CD1c-positive myeloid dendritic cell (primary cell): Measurements from ENCODE around the gene RBM10.

Experiments used
- DNase-seq: peaks from one replicate; pipeline ENCODE4 v3.0.0-alpha.2; 2016; ENCODE audit errors: extremely low spot score

Gene RBM10

DNA sequence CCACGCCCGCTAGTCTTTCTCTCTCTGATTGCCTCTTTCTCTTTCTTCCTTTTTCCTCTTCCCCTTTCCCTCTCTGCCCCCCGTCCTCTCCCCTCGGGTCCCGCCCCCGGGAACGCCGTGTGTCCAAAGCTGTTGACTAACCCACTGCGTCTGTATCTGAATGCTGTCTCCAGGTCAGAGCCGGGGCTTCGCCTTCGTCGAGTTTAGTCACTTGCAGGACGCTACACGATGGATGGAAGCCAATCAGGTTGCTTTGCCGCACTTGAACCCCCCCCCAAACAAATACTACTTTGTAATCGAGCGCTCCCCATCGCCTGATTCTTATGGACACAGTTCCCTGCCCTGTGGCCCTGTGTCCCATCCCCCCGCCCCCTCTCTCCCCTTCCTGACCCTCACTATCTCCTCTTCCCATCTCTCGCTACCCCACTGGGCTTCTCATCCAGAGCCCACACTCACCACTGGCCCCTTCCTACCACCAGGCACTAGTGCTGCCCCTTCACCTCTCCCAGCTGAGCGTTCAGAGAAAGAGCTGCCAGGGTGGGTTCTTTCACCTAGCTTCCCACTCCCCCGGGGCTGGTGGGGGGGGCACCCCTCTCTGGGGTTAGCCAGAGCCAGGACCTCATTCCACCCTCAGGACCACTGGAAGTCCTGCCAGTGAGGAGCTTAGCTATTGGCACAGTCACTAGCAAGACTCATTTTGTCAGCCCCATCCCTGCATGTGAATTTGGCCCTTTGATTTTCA lies 30.0 kb downstream of the RBM10 start:
- DNase-seq, result no peak

GRCh38 chrX:47175588-47175980 lies 30.6 kb downstream of the RBM10 start:
- no peak for DNase-seq

- no peak for DNase-seq
These were observed 31.2 kb downstream of the RBM10 start for GRCh38 chrX:47176101-47176740.

DNA sequence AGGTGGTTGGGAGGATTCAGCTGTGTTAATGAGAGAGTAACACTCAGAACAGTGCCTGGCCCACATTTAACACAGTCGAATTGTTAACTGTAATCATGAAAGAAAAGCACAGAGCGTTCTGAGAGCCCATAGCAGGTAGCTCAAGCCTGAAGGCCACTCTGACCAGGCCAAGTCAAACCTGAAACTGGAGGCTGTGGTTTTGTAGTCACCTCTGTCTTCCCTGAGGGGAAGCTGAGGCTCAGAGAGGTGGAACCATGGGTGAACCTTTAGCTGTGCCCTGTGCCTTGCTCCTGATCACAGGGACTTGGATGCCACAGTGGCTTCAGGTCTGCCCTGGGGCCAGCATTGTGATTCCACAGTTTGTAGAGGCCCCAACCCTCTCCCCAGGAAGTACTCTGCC lies 32.1 kb downstream of the RBM10 start:
- no peak for DNase-seq

DNA sequence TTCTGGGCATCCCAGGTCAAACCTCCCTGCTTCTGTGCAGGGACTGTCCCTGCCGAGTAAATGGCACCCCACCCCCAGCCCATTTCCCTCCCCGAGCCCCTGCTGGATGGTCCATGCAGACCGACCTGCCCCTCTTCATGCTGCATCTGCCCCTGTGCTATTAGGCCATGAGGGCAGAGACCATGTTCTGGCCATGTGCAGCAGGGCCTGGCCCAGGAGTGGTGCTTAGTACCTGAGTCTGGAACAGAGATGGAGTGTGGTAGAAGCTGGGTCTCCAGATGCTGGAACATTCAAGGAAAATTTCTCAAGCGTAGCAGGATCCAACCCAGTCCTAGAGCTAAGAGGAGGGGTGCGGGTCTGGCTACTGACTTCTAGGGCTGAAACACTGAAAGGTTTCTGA lies 33.3 kb downstream of the RBM10 start:
- DNase-seq, result no peak

DNA sequence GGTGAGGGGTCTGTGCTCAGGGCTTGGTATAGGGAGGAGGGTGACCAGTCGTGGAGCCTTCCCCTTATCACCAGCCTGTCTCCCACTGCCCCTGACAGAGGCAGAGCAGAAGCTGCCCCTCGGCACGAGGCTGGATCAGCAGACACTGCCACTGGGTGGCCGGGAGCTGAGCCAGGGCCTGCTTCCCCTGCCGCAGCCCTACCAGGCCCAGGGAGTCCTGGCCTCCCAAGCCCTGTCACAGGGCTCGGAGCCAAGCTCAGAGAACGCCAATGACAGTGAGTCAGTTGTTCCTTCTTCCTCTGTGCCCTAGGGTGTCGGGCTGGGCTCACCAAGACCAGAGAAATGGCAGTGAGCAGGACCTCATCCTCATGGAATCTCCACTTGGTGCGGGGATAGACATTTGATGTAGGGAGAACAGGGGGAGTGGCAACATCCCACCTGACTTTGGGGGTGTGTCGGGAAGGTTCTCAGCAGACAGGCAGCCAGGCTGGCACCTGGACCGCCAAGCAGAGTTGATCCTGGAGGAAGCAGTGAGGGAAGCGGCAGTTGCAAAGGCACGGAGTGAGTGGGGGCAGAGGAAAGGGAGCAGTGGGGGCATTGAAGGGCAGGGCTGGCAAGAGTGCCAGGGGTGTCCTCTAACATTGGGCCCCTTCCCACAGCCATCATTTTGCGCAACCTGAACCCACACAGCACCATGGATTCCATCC lies 34.4 kb downstream of the RBM10 start:
- no peak for DNase-seq

- no peak for DNase-seq
These were observed 34.9 kb downstream of the RBM10 start for GRCh38 chrX:47179928-47180255.

DNA sequence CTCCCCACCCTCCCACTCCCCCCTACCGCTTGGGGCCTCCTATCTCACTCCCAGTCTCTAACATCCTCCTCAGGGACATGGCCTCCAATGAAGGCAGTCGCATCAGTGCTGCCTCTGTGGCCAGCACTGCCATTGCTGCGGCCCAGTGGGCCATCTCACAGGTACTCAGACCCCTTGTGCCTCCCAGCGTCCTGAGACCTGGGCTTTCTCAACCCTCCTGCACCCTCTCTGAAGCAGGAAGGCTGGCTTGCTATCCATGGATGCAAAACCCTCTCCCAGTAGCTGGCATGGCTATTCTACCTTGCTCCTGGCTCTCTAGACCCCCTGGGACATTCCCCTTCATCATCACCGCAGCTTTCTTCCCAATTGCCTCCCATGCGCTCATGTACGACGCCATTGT lies 35.3 kb downstream of the RBM10 start:
- DNase-seq, result no peak

DNA sequence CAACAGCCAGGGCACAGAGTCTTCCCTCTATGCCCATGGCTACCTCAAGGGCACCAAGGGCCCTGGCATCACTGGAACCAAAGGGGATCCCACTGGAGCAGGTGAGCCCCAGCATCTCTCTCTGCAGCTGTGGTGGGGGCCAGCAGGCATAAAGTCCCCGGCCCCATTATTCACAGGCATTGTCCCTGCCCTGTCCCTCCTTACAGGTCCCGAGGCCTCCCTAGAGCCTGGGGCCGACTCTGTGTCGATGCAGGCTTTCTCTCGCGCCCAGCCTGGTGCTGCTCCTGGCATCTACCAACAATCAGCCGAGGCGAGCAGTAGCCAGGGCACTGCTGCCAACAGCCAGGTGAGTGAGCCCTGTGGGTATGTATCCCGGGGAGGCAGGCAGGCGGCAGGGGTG lies 36.3 kb downstream of the RBM10 start:
- no peak for DNase-seq

DNA sequence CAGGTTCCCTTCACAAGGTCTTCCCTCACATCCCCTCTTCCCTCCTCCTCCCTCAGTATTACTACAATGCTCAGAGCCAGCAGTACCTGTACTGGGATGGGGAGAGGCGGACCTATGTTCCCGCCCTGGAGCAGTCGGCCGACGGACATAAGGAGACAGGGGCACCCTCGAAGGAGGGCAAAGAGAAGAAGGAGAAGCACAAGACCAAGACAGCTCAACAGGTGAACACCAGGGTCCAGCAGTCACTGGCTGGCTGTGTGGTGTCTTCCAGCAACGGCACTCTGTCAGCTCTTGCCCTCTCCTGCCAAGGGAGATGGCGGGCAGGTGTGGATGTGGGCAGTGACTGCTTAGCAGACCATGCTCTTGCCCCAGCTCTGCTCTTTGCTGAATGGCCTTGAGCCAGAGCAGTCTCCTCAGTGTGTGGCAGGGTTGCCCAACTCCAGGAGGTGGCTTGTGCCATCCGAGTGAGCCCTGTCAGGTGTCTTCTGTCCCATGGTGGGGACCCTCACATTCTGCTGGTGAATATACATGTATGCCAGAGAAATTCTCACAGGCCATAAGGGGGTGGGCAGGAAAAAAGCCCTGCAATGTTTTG lies 37.2 kb downstream of the RBM10 start:
- no peak for DNase-seq

GRCh38 chrX:47184486-47184885 lies 39.5 kb downstream of the RBM10 start:
- DNase-seq, result no peak

- DNase-seq, result no peak
These were observed 40.2 kb downstream of the RBM10 start for GRCh38 chrX:47185241-47185640.

GRCh38 chrX:47186096-47186740 lies 41.2 kb downstream of the RBM10 start:
- no peak for DNase-seq

DNA sequence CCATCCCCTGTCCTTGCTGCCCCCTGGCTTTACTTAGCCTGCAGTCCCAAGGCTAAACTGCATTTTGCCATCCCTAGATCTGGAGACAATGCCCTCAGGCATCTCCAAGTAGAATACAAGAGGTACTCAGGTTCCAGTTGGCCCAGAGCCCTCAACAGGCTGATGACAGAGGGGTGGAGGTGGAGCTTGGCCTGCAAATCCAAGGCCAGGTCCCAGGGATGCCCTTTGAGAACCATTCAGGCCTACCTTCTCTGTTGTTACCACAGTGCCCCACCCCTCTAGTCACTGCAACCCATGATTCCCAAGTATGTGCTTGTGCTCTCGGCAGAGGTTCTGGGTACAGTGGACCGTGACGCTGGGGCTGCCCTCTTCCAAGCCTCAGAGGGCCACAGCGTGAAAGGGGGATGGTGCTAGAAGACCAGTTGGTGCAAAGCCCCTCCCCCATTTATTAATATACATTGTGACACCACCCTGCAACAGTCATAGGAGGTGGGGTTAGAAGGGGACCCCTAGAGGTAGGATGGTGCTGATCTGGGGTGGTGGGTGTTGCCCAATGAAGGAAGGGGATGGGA lies 42.2 kb downstream of the RBM10 start:
- DNase-seq, result no peak

GRCh38 chrX:47189906-47190305 lies 44.9 kb downstream of the RBM10 start:
- no peak for DNase-seq

DNA sequence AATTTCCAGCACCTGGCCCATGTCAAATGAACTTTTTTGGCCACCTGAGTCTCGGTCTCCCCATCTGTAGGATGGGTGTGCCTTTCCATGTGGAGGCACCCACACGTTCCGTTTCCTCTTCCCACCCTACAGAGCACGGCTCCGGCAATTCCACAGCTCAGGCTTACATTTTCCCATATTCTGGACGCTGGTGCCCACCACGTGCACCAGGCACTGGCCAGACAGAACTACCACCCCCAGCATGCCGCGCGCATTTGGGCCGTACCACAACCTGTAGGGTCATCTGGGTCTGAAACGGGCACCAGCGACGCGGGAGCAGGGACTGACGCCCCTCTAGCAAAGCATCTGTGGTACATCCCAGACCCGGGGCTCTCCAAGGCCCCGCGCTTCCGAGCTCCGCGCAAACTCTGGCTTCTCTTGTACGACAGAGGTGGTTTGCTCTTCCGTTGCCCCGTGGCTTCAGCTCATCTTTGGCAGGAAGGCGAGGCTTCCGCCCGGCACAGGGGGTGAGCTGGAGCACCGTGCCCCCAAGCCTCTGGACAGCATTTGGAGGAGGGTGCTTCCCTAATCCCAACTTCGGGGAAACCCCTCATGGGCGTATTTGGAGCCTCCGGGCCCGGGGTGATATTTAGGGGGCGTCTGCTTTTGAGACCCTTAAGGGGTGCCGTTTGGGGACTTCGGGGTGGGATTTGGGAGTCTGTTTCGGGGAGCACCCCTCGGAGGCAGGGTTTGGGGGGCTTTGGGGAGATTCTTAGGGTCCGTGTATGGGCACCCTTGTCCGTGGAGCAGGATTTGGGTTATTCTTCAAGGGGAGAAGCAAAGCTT lies 45.6 kb downstream of the RBM10 start:
- peak; percentile 78 for DNase-seq

DNA sequence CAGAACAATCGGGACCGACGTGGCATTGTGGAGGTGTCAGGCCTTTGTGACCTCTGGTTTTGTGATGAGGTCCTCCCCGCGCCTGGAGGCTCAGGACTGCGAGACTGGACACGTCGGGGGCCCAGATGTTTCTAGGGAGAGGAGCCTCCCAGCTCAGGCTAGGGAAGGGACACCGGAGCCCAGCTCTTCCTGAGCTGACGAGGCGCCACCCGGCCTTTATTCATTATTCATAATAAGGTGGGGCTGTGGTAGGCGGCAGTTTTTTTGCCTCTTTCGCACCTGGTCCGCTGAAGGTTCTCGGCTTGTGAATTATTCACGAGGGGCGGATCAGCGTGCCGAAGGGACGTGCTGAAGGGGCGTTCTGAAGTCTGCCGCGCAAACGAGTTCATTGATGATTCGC lies 46.3 kb downstream of the RBM10 start:
- peak; percentile 22 for DNase-seq

DNA sequence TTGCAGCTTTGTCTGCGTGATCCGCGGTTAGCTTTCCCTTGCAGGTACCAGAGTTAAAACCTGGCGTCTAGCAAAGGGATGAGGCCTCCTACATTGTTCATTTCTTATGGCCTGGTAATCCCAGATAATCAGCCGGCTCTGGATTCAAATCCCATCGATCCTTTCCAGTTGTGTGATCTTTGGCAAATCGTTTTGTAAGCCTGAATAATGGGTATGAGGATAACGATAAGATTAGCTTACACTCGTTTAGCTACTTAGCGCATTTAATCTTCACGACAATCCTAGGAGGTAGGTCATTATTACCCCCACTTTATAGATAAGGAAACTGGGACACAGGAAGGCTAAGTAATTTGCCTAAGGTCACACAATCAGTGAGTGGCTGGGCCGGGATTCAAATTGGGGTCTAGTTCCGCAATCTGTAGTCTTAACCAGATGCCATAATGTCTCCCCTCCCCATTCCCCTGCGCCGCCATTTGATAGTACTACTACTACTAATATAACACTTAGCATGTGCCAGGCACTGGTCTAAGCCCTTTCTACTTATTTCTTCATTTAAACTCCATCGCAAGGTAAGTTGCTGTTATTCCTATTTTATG lies 46.9 kb downstream of the RBM10 start:
- DNase-seq, result no peak

DNA sequence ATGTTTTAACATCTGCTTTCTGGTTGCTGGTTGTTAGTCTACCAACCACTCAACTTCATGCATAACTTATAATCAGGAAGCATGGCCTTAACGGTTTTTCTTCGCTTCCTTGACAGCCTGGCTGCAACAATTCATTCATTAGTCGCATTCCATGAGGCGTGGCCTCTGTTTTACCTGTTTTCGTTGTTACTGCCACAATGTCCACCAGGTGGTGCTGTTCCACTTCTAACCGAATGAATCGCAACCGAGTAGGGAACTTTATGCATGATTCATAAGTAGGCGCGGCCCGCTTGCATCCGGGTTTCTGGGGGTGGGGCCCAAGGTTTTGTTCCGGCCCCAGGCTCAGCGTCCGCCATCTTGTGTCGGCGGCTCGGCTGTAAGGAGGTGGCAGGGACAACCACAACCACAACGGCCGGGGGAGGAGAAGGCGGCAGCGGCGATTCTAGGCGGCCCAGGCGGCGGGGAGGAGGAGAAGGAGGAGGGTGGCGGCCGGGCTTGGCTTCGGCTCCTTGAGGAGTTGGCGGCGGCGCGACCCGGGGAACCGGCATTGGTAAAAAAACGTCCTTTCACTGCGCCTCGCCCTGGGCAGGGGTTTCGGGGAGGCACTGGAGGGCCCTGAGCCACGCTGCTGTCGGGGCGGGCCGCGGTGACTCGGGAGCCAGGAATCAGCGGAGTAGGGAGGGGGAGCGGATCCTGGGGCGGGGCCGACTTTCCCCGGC lies 48.6 kb downstream of the RBM10 start, which contains the start of gene UBA1:
UBA1 (plus strand) TSS at position 355 of the 719 bp plus-strand sequence. CDS start 4,974 bp downstream, outside the sequence.
- peak; percentile 96 for DNase-seq
